SW 1271 (cell line): ENCODE data around the gene HOXB5.

Experiments used
- DNase-seq, 2 experiments: peaks; one replicate each; lab custom pipeline; 2025; lab: John Stamatoyannopoulos, UW

HOXB5 gene

DNA sequence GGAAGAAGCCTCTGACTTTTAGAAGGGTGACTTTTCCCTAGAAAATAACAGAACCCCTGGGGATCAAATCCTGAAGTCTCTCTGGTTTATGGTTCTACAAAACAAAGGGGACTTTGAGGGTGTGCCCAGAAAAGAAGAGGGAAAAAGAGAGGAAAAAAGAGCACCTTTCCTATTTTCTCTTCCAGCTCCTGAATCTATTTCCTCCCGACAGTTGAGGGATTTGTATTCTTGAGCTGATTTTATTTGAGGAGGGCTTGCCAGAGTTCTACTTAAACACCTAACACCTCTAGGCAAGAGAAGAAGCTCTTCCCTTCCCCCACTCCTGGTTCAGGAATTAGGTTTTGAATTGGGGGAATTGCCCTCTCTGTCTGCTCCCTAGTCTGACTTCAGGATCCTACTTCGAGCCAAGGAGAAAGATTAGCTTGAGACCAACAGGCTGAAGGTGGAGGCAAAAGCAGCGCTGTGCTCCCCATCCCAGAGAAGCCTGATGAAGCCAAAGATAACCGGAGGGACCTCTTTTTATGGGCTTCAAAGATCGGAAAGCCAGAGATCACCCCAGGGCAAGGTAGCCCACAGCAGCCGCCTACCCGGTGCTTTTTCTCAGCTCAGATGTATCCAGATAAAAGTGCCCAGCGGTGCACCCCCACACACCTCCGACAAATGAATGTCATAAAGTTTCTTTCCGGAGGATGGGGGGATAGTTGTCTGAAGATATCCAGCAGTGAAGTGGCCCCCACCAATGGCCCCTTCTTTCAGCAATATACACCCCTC lies 4.3 kb downstream of the HOXB5 start:
- no peak for DNase-seq

DNA sequence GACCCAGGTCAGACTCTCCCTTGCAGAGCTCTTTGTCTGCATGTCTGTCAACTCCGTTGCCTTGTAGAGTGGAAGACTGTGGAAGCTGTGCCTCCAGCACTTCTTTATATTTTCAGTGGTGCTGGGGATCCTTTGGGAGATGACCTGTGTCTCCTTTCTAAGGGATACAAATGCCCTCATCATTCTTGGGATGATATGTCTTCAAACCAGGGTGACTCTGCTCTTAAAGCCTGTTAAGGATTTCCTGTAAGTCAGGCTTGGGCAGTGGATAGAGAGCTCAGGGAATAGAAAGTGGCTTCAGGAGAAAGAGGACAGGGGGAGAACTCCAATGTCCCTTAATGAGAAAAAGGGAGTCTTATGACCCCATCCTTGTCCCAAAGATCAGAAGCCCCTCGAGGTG lies 5.1 kb downstream of the HOXB5 start:
- no peak for DNase-seq

DNA sequence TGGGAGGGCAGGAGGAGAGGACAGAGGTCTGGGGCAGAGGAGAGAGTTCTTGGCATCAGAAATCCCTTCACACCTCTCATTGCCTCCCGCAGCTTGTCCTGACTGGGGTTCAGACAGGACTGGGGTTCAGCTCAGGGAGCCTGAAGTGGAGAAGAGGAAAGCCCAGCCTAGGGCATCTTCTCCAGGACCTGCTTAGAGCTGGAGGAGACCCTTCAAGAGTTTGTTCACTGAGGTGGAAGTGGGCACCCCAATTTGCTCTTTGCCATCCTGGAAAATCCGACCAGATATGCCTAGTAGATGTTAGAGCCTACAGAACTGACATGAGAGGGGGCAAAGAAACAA lies 5.5 kb downstream of the HOXB5 start:
- DNase-seq: no peak

DNA sequence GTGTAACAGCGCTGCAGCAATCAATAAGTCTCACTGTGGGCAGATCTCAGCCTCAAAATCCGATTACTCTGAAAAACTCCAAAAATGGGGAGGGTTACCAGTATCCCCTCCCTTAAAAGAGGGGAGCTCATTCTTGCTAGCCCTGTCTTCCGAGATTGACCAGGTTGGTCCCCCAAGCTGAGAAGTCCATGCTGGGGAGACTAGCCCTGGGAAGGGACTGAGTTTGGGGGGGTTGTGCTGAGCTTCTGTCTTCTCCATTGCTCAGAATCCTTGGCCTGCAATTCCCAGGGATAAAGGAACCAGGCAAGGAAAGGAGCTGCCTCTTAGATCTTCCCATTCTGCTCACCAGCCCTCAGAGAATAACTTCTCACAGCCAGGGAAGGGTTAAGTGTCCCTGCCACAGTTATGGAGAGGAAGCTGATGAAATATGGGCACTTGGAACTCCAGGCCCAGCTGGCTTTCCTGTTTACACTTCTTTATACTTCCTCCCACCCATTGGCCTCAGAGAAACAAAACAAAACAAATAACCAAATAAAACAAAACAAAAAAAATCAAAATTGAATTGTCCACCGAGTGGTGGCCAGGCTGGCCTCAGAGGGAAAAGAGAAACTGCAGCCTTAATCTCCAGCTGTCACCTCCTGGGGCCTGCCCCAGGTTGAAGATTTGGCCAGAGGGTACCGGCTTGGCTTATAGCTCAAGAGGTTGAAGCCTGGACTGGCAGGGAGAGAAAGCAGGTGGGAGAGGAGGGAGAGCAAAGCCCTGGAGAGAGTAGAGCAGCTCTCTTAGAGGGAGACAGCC lies 6.1 kb downstream of the HOXB5 start:
- no peak for DNase-seq

DNA sequence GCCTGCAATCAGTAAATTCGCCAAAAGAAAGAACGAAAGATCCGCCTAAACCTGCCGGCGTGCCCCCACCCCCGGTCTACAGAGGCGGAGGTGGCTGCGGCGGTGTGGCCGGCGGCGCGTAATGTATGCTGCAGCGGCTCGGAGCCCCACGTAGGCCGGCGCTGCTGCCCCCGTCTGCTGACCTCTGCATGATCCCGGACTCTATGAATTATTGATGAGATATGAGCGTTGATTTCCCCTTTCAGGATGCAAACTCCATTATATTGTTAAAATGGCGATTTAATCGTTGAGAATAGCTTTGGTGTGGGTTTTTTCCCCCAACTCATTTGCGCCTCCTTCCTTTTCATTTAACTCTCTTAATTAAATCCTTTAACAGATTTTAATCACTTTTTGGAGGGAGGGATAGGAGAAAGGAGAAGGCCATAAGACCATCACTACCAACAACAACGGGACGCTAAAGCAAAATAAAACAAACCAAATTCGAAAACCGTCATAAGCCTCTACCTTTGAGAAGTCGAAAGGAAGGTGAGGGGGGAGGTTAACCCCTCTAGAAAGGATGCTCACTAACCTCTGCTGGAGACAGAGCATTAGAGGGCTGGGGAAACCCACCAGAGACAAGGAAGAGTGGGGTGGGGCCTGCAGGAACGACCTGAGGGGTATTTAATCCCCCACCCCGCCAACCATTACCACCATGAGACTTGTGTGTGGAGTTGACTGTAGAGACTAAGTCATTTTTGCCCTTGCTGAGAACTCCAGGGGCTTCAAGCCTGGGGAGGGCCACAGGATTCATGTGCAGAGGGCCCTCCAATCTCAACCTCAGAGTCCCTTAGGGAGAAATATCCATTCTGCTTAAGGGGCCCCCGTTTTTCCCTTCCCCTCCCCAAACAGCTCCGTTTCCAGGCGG lies 7.0 kb downstream of the HOXB5 start:
- no peak for DNase-seq

DNA sequence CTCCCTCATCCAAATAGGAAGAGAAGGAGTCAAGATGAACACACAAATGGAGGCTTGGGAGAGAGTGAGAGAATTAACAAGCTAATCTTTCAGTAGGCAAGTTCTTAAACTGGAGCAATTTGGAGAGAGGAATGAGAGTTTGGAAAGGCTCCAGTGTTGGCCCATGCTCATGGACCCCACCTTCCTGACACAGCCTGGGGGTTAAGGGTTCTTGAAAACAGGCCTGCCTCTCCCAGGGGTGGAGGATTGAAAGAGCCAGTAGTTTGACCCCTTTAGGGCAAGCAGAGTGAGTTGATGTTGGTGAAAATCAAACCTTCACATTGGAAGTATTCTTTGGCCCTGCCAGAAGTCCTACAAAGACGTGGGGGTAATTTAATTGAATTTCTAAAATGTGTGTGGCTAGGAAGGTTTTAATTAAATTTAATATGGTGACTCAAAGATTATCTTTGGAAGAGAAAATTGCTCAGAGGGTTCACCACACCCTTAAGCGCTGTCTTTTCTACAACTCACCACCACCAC lies 9.3 kb downstream of the HOXB5 start:
- no peak for DNase-seq

DNA sequence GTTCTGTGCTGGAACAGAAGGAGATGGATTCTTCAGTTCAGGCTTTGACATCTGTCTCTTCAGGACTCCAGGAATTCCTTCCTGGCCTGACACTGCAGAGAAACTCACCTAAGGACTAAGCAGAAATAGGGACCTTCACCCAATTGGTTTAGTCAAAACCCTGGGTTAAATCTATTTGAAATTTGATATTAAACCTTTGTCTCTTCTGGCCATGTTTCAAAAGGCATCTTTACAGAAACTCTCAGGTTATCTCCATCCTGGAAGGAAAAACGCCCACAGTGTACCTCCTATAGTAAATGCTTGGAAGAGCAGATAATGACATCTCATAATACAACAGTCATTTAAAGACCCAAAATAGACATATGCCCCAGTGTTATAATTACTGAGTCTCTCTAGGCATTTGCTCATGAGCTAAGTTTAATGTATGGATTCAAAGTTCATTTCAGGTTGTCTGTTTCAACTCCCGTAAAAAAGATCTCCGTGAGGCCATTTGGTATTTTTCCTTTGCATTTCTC lies 9.8 kb downstream of the HOXB5 start:
- no peak for DNase-seq

DNA sequence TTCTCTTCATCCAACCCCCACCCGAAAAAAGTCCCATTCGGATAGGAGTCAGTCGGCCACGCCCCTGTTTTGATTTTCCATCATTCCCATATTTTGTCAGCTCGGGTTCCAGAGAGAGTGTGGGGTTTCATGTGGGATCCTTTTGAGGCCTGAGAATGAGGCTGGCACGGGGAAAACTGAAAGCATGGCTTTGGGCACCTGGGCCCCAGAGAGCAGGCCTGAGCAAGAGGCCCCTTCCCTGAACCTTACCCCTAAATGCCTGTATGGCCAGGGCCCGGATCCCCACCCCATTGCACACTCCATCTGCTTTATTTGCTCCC lies 10.9 kb downstream of the HOXB5 start:
- DNase-seq: no peak

DNA sequence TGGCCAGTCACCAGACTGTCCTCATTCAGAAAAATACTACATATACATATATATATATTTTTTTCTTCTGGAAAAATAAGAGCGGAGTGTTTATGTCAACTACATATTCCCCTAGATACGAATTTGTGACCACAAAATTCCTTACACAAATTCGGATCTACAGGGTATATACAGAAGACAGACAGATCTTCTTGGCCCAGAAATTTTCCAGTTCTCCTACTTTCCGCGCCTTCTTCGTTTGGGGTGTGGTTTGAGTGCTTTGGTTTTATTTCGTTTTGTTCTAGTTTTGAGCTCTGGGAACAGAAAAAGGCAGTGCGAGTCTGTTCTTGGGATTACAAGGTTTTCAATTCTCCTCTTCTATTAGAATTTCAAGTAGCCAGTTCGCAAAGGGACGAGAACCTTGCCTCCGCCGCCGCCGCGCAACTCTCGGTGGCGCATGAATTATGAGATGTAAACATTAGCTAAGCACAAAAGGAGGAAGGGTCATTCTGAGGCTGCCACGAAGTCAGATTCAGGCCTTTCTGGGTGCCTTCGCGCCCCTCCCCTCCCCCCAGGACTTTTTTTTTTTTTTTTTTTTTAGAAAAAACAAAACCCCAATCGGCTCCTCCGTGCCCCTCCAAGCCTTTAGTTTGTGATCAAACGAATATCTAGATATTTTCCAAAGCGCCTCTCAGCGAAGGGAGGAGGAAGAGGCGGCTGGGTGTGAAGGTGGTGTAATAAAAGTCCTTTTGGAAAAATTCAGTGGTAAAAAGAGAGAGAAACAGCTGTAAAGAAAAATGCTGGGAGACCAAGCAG lies 13.6 kb downstream of the HOXB5 start:
- no peak for DNase-seq

DNA sequence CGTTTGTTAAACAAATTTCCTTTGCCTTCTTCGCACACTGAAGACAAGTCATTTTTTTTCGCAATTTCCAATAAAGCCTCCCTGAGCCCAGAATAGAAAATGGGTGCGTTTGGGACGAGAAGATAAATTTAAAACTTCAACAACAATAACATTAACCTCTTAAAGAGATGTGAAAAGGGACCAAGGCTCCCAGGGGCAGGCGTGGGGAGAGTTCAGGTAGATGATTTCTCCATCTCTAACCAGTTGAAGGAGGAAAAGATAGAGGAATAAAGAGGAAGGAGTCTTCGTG lies 14.2 kb downstream of the HOXB5 start:
- no peak for DNase-seq

DNA sequence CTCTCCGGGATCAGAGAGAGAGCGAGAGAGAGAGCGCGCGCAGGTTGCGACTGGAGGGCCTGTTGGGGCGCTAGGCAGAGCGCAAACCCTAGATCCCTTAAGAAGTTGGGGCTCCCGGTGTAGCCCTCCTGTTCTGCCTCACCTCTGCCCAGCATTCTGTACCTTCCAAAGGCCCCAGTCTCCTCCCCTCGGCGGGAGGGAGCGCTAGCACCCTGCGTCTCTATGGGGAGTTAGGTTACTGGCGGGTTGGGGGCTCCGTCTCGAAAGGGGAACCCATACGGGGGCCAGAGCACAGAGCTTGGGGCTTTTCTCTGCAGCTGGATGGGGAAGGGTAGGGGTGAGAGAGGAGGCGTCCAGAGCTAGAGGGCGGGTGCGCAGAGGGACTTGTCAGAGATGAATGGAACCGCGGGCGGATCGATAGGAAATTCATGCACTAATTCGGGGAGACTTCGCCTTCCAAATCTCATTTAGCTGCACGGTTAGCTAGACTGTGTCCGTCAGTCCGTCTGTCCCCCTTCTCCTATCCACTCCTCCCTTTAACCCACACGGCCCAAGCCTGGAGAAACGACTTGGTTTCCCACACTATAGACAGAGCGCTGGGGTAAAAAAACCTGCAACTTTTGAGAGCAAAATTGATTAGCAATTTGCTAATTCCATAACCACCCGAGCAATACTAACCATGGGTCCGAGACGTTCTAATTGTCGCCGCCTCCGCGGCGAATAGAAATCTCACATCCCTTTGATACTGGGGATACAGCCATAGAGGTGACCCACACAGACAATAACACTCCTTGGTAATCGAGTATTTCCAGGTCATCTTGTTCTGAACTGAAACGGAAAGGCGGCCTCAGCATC lies 14.7 kb downstream of the HOXB5 start:
- no peak for DNase-seq

DNA sequence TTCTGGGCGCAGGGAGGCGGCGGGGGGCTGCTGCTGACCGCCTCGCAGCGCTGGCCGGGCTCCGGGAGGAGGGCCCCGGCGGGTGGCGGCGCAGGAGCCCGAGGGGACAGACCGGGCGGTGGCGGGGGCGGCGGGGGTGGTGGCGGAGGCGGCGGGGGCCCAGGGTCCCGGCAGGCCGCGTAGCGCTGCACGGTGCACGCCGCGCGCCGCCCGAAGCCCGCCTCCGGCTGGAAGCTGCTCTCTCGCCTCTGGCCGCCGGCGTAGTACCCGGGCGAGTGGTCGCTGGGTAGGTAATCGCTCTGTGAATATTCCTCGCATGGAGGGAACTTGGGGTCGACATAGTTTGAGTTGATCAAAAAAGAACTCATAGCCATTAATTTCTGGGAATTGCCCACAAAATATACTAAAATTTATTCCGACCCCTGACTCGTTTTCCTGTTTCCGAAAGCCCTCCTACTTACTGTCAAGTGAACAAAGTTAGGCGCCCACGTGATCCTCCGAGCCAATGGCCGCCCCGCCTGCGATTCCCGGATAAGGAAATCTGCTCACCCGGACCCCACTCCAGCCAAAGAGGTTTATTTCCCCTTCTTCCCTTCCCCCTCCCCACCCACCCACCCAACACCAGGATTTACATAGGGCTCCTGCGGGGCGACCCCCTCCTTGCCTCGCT lies 15.5 kb downstream of the HOXB5 start, which contains the start of gene HOXB4:
TSS of gene HOXB4 (minus strand) at position 405 of the 670 bp plus-strand sequence. CDS start at position 374, 31 bp downstream.
- peak in 1 of 2 experiments; percentile 39 for DNase-seq

DNA sequence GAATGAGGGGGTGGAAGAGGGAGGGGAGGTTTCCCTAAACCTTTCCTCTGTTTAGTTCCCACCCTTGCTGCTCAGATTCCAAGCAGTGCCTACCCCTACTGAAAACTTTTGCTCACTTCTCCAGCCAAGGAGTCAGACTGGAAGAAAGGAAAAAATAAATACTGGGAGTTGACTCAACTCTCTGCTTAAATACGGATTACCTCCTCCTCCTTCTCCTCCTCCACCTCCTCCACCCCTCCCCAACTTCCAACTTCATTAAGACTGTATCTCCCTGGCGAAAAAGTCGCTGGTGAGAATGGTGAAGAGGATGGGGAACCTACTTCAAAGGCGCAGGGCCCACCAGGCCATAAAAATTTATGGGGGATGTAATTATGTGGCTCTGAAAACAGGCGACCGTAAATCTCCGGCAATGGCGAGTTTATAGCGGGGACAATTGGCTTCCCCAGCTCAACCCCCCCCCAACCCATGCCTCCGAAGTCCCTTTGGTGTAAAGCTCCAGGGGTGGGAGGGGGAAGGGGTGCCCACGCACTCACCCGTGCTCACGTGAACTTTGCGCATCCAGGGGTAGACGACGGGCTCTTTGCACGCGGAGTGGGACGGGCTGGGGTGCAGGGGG lies 16.1 kb downstream of the HOXB5 start:
- DNase-seq: no peak

DNA sequence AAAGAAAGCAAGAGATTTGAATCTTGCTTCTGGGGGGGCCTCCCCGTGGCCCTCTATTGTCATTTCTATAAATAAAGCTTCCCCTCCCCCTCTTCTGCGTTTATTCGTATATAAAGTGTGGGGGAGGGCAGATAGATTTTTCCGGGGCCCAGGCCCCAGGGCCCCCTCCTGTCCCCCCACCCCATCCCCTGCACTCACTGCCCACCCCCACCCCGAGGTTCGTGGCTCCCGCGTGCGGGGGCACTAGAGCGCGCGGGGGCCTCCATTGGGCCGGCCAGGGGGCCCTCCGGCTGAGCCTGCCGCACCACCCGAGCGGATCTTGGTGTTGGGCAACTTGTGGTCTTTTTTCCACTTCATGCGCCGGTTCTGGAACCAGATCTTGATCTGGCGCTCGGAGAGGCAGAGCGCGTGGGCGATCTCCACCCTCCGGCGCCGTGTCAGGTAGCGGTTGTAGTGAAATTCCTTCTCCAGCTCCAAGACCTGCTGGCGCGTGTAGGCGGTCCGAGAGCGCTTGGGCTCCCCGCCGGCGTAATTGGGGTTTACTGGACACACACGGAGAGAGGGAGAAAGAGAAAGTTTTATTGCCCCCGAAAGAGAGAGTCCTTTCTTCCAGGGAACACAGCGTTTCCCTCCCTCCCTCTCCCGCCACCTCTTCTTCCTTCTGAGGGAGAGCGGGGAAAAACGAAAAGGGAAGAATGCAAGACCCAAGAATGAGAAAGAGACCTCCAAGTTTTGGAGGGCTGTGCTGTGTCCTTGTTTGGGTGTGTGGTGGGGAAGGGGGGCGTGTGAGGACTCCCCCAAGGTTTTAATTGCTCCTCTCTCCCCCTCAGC lies 16.9 kb downstream of the HOXB5 start:
- no peak for DNase-seq

DNA sequence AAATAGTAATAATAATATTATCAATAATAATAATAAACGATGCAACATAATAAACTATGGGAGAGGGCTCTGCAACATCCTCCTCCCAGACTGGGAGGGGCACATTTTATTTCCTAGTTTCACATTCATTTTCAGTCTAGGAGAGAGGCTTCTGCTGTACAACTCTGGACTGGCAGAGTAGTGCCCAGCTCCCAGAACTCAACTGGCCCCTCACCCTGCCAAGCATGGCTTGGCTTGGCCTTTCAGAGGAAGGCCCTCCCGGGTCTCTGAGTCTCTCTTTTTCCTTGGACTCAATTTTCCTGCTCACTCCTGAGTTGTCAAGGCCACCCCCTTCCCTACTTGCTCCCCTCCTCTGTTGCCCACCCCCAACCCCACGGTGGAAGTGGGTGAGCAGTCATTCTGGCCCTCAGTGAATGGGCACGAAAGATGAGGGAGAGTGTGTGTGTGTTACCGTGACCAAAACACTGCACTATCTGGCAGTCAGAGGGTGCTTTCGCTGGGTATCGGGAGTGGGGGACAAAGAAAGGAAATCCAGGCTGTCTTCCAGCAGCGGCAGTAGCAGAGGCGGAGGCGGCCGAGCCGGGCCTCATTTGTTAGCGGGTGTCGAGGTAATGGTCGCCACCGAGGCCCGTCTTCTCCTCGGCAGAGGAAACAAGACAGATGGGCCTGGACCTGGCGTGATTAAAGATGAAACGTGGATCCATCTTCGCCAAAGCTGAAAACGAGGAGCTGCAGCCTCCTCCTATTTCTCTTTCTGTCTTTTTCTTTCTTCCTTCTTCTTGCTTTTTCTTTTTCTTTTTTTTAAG lies 17.7 kb downstream of the HOXB5 start:
- no peak for DNase-seq

DNA sequence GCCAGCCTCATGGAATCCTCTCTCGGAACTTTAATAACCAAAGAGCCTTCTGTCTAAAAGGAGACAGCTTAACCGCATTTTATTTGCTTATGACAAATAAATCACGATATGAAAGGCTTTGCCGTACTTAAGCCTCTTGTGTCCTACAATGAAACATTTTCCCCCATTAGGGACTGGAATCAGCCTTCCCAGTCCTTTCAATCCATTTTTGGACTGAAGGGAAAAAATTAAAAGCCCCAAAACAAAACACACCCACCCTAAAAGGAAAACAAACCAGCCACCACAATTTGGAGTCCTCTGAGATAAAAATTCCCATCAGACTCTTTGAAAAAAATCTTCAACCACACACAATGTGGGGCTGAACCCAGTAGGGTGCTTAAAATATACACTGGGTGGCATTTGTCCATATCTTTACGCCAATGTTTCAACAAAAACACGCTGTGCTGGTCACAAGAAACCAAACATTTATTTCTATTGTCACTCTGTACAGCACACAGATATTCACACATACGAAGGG lies 18.5 kb downstream of the HOXB5 start:
- no peak for DNase-seq

DNA sequence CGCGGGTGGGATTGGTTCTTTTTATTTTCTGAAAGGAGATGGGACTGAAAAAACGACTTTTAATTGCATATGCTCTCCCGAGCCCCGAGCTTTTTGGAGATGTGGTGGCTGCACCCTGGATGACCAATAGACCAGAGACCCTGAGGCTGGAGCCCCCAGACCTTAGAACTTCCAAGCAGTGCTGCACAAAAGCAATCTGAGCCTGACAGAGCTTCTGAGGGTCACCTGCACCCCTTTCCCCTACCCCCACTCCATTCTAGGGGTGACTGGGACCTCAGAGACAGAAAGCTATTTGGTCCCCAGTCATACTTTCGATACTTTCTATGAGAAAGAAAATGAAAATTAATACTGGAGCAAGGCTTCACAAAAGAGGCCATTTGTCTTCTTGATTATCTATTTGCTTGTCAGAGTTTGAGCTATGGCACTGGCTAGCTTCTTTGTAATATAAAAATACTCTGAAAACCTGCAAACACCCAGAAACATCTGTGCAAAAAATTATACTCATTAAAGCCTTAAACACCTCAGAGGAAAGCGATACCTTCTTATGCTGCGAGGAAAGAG lies 19.0 kb downstream of the HOXB5 start:
- DNase-seq: no peak
